B cell (primary cell): ENCODE results near the gene TSEN15. TPM values are rescaled to one million over a fixed set of nuclear protein-coding genes. Genes with fewer than 3 reads are reported as not detected.

Source experiments
- ATAC-seq: fragments of 200-7000 bp; cut with Tn5 transposase; one replicate; pipeline ENCODE4 v1.10.0; 2021; ENCODE audit warnings: low read depth, mild to moderate bottlenecking, moderate number of reproducible peaks, moderate library complexity
- CTCF ChIA-PET: fragments of 350-600 bp; sonication (Branson Sonifier 250); formaldehyde crosslinking; loops from one replicate; lab custom pipeline; 2021; ENCODE audit warnings: antibody characterized with exemption, inconsistent platforms; lab: Charles Lee
- POLR2A ChIA-PET: fragments of 350-600 bp; sonication (Branson Sonifier 250); formaldehyde crosslinking; loops from one replicate; lab custom pipeline; 2021; ENCODE audit warnings: antibody characterized with exemption; lab: Charles Lee
- DNase-seq: peaks from one replicate; pipeline ENCODE4 v3.0.0; 2013
- H2AFZ ChIP-seq: 2 replicates; pipeline ENCODE4 v1.6.1; 2012; ENCODE audit warnings: mild to moderate bottlenecking, low read depth, low read length; ENCODE audit not compliant: insufficient read depth, poor library complexity, severe bottlenecking
- H3K27ac ChIP-seq, 2 donors: 1 replicate in 1 of 2; 2 replicates in 1 of 2; pipeline ENCODE4 v1.5.1; 2012 to 2013; ENCODE audit warnings: low read length in 2 of 2, mild to moderate bottlenecking in 2 of 2, moderate library complexity in 1 of 2
- H3K27me3 ChIP-seq, 4 experiments: fragments of 200-600 bp in 1 of 4; sonication (generic) in 1 of 4; replicated peaks in 1 of 4; 1 replicate in 2 of 4; 2 replicates in 2 of 4; pipeline versions ENCODE4 v1.6.1 to v1.7.0; 2013 to 2016; ENCODE audit warnings: low read length in 3 of 4, mild to moderate bottlenecking in 2 of 4, mixed read lengths in 1 of 4, moderate library complexity in 1 of 4; ENCODE audit not compliant: insufficient read depth in 4 of 4, control insufficient read depth in 3 of 4; ENCODE audit errors: control extremely low read depth in 1 of 4
- H3K36me3 ChIP-seq, 2 experiments: replicated peaks in 1 of 2; 1 replicate in 1 of 2; 2 replicates in 1 of 2; pipeline versions ENCODE4 v1.6.1 to v1.7.1; 2013; ENCODE audit warnings: low read length in 1 of 2; ENCODE audit not compliant: insufficient read depth in 2 of 2, control insufficient read depth in 1 of 2; ENCODE audit errors: control extremely low read depth in 1 of 2, extremely low read depth in 1 of 2
- H3K4me1 ChIP-seq, 2 donors: fragments of 200-600 bp in 1 of 2; sonication (generic) in 1 of 2; 1 replicate in 1 of 2; 2 replicates in 1 of 2; pipeline versions ENCODE4 v1.5.1 to v1.6.1; 2013 to 2017; ENCODE audit warnings: low read length in 2 of 2; ENCODE audit not compliant: control insufficient read depth in 2 of 2, insufficient read depth in 2 of 2
- H3K4me2 ChIP-seq: replicated peaks from 2 replicates; pipeline ENCODE3; 2012; ENCODE audit warnings: mild to moderate bottlenecking, low read depth, low read length; ENCODE audit not compliant: poor library complexity, severe bottlenecking
- H3K4me3 ChIP-seq, 5 experiments: fragments of 200-600 bp in 1 of 5; sonication (generic) in 1 of 5; 1 replicate in 3 of 5; 2 replicates in 2 of 5; pipeline versions ENCODE4 v1.5.1 to v1.7.0; 2011 to 2016; ENCODE audit warnings: low read length in 4 of 5, mild to moderate bottlenecking in 4 of 5, low read depth in 2 of 5, control low read depth in 1 of 5, moderate library complexity in 1 of 5; ENCODE audit not compliant: insufficient read depth in 1 of 5; ENCODE audit errors: control extremely low read depth in 1 of 5, extremely low read depth in 1 of 5
- H3K79me2 ChIP-seq: fragments of 200-600 bp; sonication (generic); one replicate; pipeline ENCODE4 v1.6.0; 2016; ENCODE audit warnings: low read length; ENCODE audit not compliant: control insufficient read depth, insufficient read depth
- H3K9ac ChIP-seq: fragments of 200-600 bp; sonication (generic); 2 replicates; pipeline ENCODE4 v1.6.1; 2017; ENCODE audit warnings: mild to moderate bottlenecking, low read length, moderate library complexity
- H3K9me3 ChIP-seq, 3 donors: one replicate each; pipeline versions ENCODE4 v1.6.1 to v1.7.1; 2013; ENCODE audit warnings: low read length in 2 of 3; ENCODE audit not compliant: control insufficient read depth in 2 of 3, insufficient read depth in 1 of 3; ENCODE audit errors: control extremely low read depth in 1 of 3
- H4K20me1 ChIP-seq: 2 replicates; pipeline ENCODE4 v1.6.0; 2012; ENCODE audit warnings: mild to moderate bottlenecking, low read length; ENCODE audit not compliant: insufficient read depth, control insufficient read depth, poor library complexity, severe bottlenecking
- H3K27ac Mint-ChIP-seq: one replicate; pipeline ENCODE4 v1.8.0; 2021; ENCODE audit warnings: mixed read lengths
- H3K27me3 Mint-ChIP-seq: one replicate; pipeline ENCODE4 v1.8.0; 2021; ENCODE audit warnings: mixed read lengths
- H3K4me1 Mint-ChIP-seq: one replicate; pipeline ENCODE4 v1.8.0; 2021; ENCODE audit warnings: mixed read lengths
- H3K4me3 Mint-ChIP-seq: one replicate; pipeline ENCODE4 v1.8.0; 2021; ENCODE audit warnings: mixed read lengths
- H3K9me3 Mint-ChIP-seq: one replicate; pipeline ENCODE4 v1.8.0; 2022; ENCODE audit warnings: mixed read lengths; ENCODE audit not compliant: insufficient read depth
- CTCF ChIP-seq: fragments of 200-600 bp; IDR thresholded peaks from one replicate; pipeline ENCODE4 v1.8.0; 2022; ENCODE audit warnings: antibody characterized with exemption, mild to moderate bottlenecking
- EZH2 ChIP-seq: IDR thresholded peaks from 2 replicates; pipeline ENCODE4 v1.6.1; 2012; ENCODE audit warnings: borderline replicate concordance, low read depth, mild to moderate bottlenecking, moderate library complexity, low read length; ENCODE audit not compliant: insufficient read depth, poor library complexity, severe bottlenecking
- WGBS: methylation state at CpG from one replicate; pipeline ENCODE4 v1.1.5; 2013; ENCODE audit warnings: missing lambda C conversion rate; ENCODE audit not compliant: insufficient coverage; 5-methylcytosine and 5-hydroxymethylcytosine counted together
- intact Hi-C: fragments of 100-400 bp; cut with micrococcal nuclease; formaldehyde crosslinking; loops from one replicate; pipeline ENCODE4 v1.10.0; 2022
- polyA plus RNA-seq: library from polyadenylated mRNA; depleted of rRNA; stranded (reverse); fragments of >200 nt; gene quantifications from 2 replicates; pipeline ENCODE4 v1.2.3, GENCODE V29; 2012
- total RNA-seq, 2 donors: library from RNA; stranded (reverse); fragments of 120-200 nt in 1 of 2; gene quantifications; 1 replicate in 1 of 2; 2 replicates in 1 of 2; pipeline versions ENCODE4 v1.2.3 to v1.2.4, GENCODE V29; 2013 to 2022

The TSEN15 gene
- total and polyA plus RNA-seq, 2 donors (not counting 1 experiment from before 2014, with no cell fraction given) = 15.5 to 25.2 TPM

GRCh38 chr1:184030433-184031091 is 21.0 kb upstream of the TSEN15 start:
- Histone ChIP-seq H3K36me3 (no peaks in the 10 kb centered on the region), H3K79me2 (no peaks in the 10 kb centered on the region), H3K27ac (no peak overlapping the region), H3K9ac (no peak overlapping the region), H3K9me3 (no peaks in the 10 kb centered on the region), H2AFZ (no peak overlapping the region), H3K4me3 (no peak overlapping the region), H3K27me3 (peaks cover 3 to 22% (median 9%) of the 10 kb centered on the region in 4 experiments), H3K4me1 (no peaks in the 10 kb centered on the region), H4K20me1 (no peaks in the 10 kb centered on the region), H3K4me2 (no peak overlapping the region)
- Mint-ChIP-seq H3K4me3 (no peak overlapping the region), H3K27me3 (peaks cover 58% of the 10 kb centered on the region), H3K4me1 (no peaks in the 10 kb centered on the region), H3K9me3 (no peaks in the 10 kb centered on the region), H3K27ac (no peak overlapping the region)
- no peak for ATAC-seq
- no peak for DNase-seq
- ChIA-PET CTCF (interaction anchor here (1.5 kb wide), 1 partner anchor 8 kb away, joined by 3 read pairs; no protein-coding TSS in a partner anchor), POLR2A (no interaction called here)
- intact Hi-C loops = no loop called here
- TF ChIP-seq CTCF = no peak
- TF ChIP-seq EZH2 = no peak
- 90% methylated on average over 2 of the region's 2 CpGs for WGBS

DNA sequence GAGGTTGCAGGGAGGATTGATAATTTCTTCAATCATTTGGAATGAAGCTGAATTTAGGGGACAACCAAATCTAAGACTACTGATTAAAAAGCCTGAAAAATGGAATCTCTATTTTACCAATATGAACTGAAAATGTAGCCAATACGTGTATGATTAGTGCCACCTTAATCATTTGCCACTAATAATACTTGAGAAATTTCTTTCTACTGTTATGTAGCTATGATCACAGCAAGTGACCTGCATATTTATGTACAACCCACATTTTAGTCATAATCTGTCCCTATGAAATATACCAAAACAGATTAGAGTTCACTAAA is 20.5 kb upstream of the TSEN15 start:
- Histone ChIP-seq H3K27me3 (peaks cover 3 to 23% (median 14%) of the 10 kb centered on the region in 4 experiments), H3K36me3 (no peaks in the 10 kb centered on the region), H2AFZ (no peak overlapping the region), H3K27ac (no peak overlapping the region), H3K4me2 (no peak overlapping the region), H3K4me1 (peaks cover 4% of the 10 kb centered on the region in 2 donors), H3K9me3 (no peaks in the 10 kb centered on the region), H3K9ac (no peak overlapping the region), H3K4me3 (no peak overlapping the region), H3K79me2 (no peaks in the 10 kb centered on the region), H4K20me1 (no peaks in the 10 kb centered on the region)
- Mint-ChIP-seq H3K27ac (no peak overlapping the region), H3K9me3 (no peaks in the 10 kb centered on the region), H3K4me3 (no peak overlapping the region), H3K27me3 (peaks cover 60% of the 10 kb centered on the region), H3K4me1 (peaks cover 4% of the 10 kb centered on the region)
- DNase-seq (no peak), ATAC-seq (no peak)
- POLR2A ChIA-PET = no interaction called here
- no CpG with 5 or more reads among the region's 1 CpG for WGBS
- intact Hi-C loops = no loop called here
- TF ChIP-seq EZH2 (no peak), CTCF (no peak)
- CTCF ChIA-PET = interaction anchor here (1.5 kb wide), 1 partner anchor 8 kb away, joined by 3 read pairs; no protein-coding TSS in a partner anchor
